HepG2 (cell line): ENCODE data around the gene DIP2C. TPM values are rescaled to one million over a fixed set of nuclear protein-coding genes. Genes with fewer than 3 reads are reported as not detected.

Experiments
- ATAC-seq: fragments of 200-7000 bp; cut with Tn5 transposase; 3 replicates; pipeline ENCODE4 v1.9.1; 2020; ENCODE audit warnings: mild to moderate bottlenecking, moderate library complexity
- BruUV-seq: library from RNA; stranded (reverse); fragments of 400-500 nt; replicated peaks from 2 replicates; lab custom pipeline; 2021; lab: Mats Ljungman, UMichigan
- CTCF ChIA-PET: fragments of 300-600 bp; formaldehyde crosslinking; extraction: SDS; loops from one replicate; lab custom pipeline; 2021; ENCODE audit warnings: low total read pairs, inconsistent platforms, low intra/inter-chr PET ratio; lab: Yijun Ruan, JAX
- POLR2A ChIA-PET: fragments of 350-600 bp; sonication (Branson Sonifier 250); formaldehyde crosslinking; loops from one replicate; lab custom pipeline; 2020; ENCODE audit warnings: antibody characterized with exemption, inconsistent platforms; lab: Yijun Ruan, JAX
- DNase-seq: peaks from one replicate; pipeline ENCODE4 v3.0.0-alpha.2; 2015; ENCODE audit warnings: low spot score
- FAIRE-seq: peaks from 3 replicates; lab custom pipeline; 2011; peaks lifted over from hg19 to GRCh38; lab: Jason Lieb, UNC
- H2AFZ ChIP-seq: one replicate; pipeline ENCODE4 v1.6.1; 2011; ENCODE audit warnings: low read length, inconsistent platforms
- H3K27ac ChIP-seq: fragments of 300-600 bp; 3 replicates; pipeline ENCODE4 v1.8.0; 2011; ENCODE audit warnings: mixed run types, mild to moderate bottlenecking, mixed read lengths, low read length, inconsistent platforms; ENCODE audit not compliant: insufficient read depth; ENCODE audit errors: extremely low read length
- H3K27me3 ChIP-seq, 2 experiments: fragments of 200-600 bp in 1 of 2; 2 replicates in 1 of 2; 3 replicates in 1 of 2; pipeline versions ENCODE4 v1.6.0 to v1.8.0; 2011; ENCODE audit warnings: low read length in 2 of 2, mild to moderate bottlenecking in 2 of 2, moderate library complexity in 2 of 2, inconsistent platforms in 1 of 2; ENCODE audit not compliant: insufficient read depth in 2 of 2, control insufficient read depth in 1 of 2
- H3K36me3 ChIP-seq, 2 experiments: fragments of 200-600 bp in 1 of 2; replicated peaks in 1 of 2; 2 replicates in 1 of 2; 3 replicates in 1 of 2; pipeline versions ENCODE4 v1.5.1 to v1.8.0; 2011; ENCODE audit warnings: low read length in 2 of 2, inconsistent platforms in 1 of 2; ENCODE audit not compliant: insufficient read depth in 2 of 2, control insufficient read depth in 1 of 2
- H3K4me1 ChIP-seq: 2 replicates; pipeline ENCODE4 v1.5.1; 2012; ENCODE audit warnings: low read length, inconsistent platforms; ENCODE audit not compliant: insufficient read depth
- H3K4me2 ChIP-seq: 2 replicates; pipeline ENCODE4 v1.6.0; 2011; ENCODE audit warnings: low read depth, low read length, inconsistent platforms
- H3K4me3 ChIP-seq, 3 experiments: fragments of 200-600 bp in 1 of 3; sonication (generic), shearing (Covaris generic) in 1 of 3; replicated peaks in 1 of 3; 2 replicates each; pipeline ENCODE4 v1.5.1; 2011 to 2016; ENCODE audit warnings: low read length in 3 of 3, inconsistent platforms in 2 of 3, low read depth in 2 of 3, mild to moderate bottlenecking in 2 of 3, control low read depth in 1 of 3, mixed read lengths in 1 of 3; ENCODE audit not compliant: insufficient read depth in 1 of 3
- H3K79me2 ChIP-seq: one replicate; pipeline ENCODE4 v1.6.1; 2011; ENCODE audit warnings: low read length, inconsistent platforms; ENCODE audit not compliant: insufficient read depth
- H3K9ac ChIP-seq: 2 replicates; pipeline ENCODE4 v1.6.0; 2011; ENCODE audit warnings: mild to moderate bottlenecking, low read depth, low read length, inconsistent platforms; ENCODE audit not compliant: insufficient read depth
- H3K9me3 ChIP-seq: 2 replicates; pipeline ENCODE4 v1.5.1; 2012; ENCODE audit warnings: mild to moderate bottlenecking, low read length
- H4K20me1 ChIP-seq: 2 replicates; pipeline ENCODE4 v1.6.0; 2011; ENCODE audit warnings: inconsistent platforms, mild to moderate bottlenecking, low read length, moderate library complexity; ENCODE audit not compliant: insufficient read depth
- IKZF5 ChIP-seq: IDR thresholded peaks from 2 replicates; pipeline ENCODE4 v1.6.1; 2018; ENCODE audit warnings: missing genetic modification reagents, mild to moderate bottlenecking, missing compliant biosample characterization
- KAT7 ChIP-seq: IDR thresholded peaks from 2 replicates; pipeline ENCODE4 v1.6.1; 2018; ENCODE audit warnings: borderline replicate concordance, missing compliant biosample characterization
- KDM3A ChIP-seq: IDR thresholded peaks from 2 replicates; pipeline ENCODE4 v1.6.1; 2018; ENCODE audit warnings: low read depth, missing compliant biosample characterization
- KDM5A ChIP-seq: fragments of 200-600 bp; sonication (generic); IDR thresholded peaks from 2 replicates; pipeline ENCODE4 v1.7.0; 2018; ENCODE audit warnings: antibody characterized with exemption, mild to moderate bottlenecking, low read length, borderline replicate concordance
- NFE2L1 ChIP-seq: sonication (generic); formaldehyde crosslinking; IDR thresholded peaks from 2 replicates; pipeline ENCODE4 v1.4.0; 2020; ENCODE audit warnings: missing genetic modification reagents, mild to moderate bottlenecking, borderline replicate concordance
- NR2F2 ChIP-seq: IDR thresholded peaks from 2 replicates; pipeline ENCODE4 v1.6.1; 2012; ENCODE audit warnings: low read depth, inconsistent platforms, borderline replicate concordance
- SOX5 ChIP-seq: IDR thresholded peaks from 2 replicates; pipeline ENCODE4 v1.6.1; 2016; ENCODE audit warnings: borderline replicate concordance
- TOPORS ChIP-seq: sonication (generic); formaldehyde crosslinking; IDR thresholded peaks from 2 replicates; pipeline ENCODE4 v1.8.0; 2023; ENCODE audit warnings: mild to moderate bottlenecking, missing genetic modification reagents
- ZFP1 ChIP-seq: IDR thresholded peaks from 2 replicates; pipeline ENCODE4 v1.6.1; 2016
- ZNF207 ChIP-seq: fragments of 450-650 bp; IDR thresholded peaks from 2 replicates; pipeline ENCODE4 v1.6.1; 2016; ENCODE audit warnings: antibody characterized with exemption, borderline replicate concordance
- ZNF367 ChIP-seq: sonication (generic); formaldehyde crosslinking; IDR thresholded peaks from 2 replicates; pipeline ENCODE4 v1.4.0; 2020; ENCODE audit warnings: missing genetic modification reagents, borderline replicate concordance
- ZNF430 ChIP-seq: sonication (generic); formaldehyde crosslinking; IDR thresholded peaks from 2 replicates; pipeline ENCODE4 v1.9.0; 2021; ENCODE audit warnings: mild to moderate bottlenecking, missing genetic modification reagents
- ZNF496 ChIP-seq: sonication (generic); formaldehyde crosslinking; IDR thresholded peaks from 2 replicates; pipeline ENCODE4 v1.8.1; 2023; ENCODE audit warnings: mild to moderate bottlenecking, moderate library complexity, missing genetic modification reagents; ENCODE audit not compliant: insufficient replicate concordance
- ZNF567 ChIP-seq: sonication (generic); formaldehyde crosslinking; IDR thresholded peaks from 2 replicates; pipeline ENCODE4 v1.8.1; 2023; ENCODE audit warnings: mild to moderate bottlenecking, missing genetic modification reagents, borderline replicate concordance
- ZNF607 ChIP-seq: sonication (generic); formaldehyde crosslinking; IDR thresholded peaks from 2 replicates; pipeline ENCODE4 v1.5.1; 2020; ENCODE audit warnings: missing genetic modification reagents, mild to moderate bottlenecking, borderline replicate concordance
- ZNF7 ChIP-seq: IDR thresholded peaks from 2 replicates; pipeline ENCODE4 v1.6.1; 2016; ENCODE audit warnings: missing biosample characterization, missing genetic modification reagents
- ZNF713 ChIP-seq: sonication (generic); formaldehyde crosslinking; IDR thresholded peaks from 2 replicates; pipeline ENCODE4 v1.4.0; 2020; ENCODE audit warnings: mild to moderate bottlenecking, missing genetic modification reagents
- ZNF878 ChIP-seq: sonication (generic); formaldehyde crosslinking; IDR thresholded peaks from 2 replicates; pipeline ENCODE4 v1.8.1; 2023; ENCODE audit warnings: mild to moderate bottlenecking, missing genetic modification reagents, moderate library complexity
- WGBS: methylation state at CpG from one replicate; pipeline ENCODE4 v1.1.6; 2017; ENCODE audit warnings: low lambda C conversion rate; 5-methylcytosine and 5-hydroxymethylcytosine counted together
- in situ Hi-C: cut with HindIII; loops from 2 replicates; pipeline ENCODE4 v1.10.0; 2017; ENCODE audit warnings: low pct_unique_long_range_greater_than_20kb; ENCODE audit not compliant: extremely low pct_ligation_motif_present
- intact Hi-C: fragments of 100-400 bp; cut with micrococcal nuclease; formaldehyde crosslinking; loops from one replicate; pipeline ENCODE4 v1.10.0; 2022; ENCODE audit not compliant: unreplicated experiment
- polyA plus RNA-seq, 8 experiments: library from polyadenylated mRNA; depleted of rRNA in 3 of 8; stranded (reverse) in 7 of 8; unstranded in 1 of 8; fragments of >200 nt; fragmentation: Illumina TruSeq in 4 of 8; extraction: Trizol in 4 of 8; gene quantifications; 2 replicates each; pipeline versions ENCODE4 v1.2.1 to v1.2.3, GENCODE V29; 2011 to 2016; ENCODE audit warnings: low read depth in 4 of 8, missing spikeins in 1 of 8, mixed read lengths in 1 of 8; ENCODE audit not compliant: insufficient read depth in 1 of 8
- total RNA-seq, 5 experiments: library from RNA; depleted of rRNA; stranded (reverse); fragments of >200 nt; fragmentation: Illumina TruSeq; extraction: Trizol; gene quantifications; 2 replicates each; pipeline ENCODE4 v1.2.3, GENCODE V29; 2016; ENCODE audit warnings: low read depth in 1 of 5
- TF ChIP-seq, protein P1 (sequence below): IDR thresholded peaks from 2 replicates; pipeline ENCODE4 v1.6.1; 2012; ENCODE audit warnings: inconsistent platforms
- TF ChIP-seq, protein P2 (sequence below): sonication (generic); formaldehyde crosslinking; IDR thresholded peaks from 2 replicates; pipeline ENCODE4 v1.5.0; 2020; ENCODE audit warnings: missing genetic modification reagents

DIP2C gene
- total and polyA plus RNA-seq, 2 of the 13 experiments (the other 11 are each of a cell fraction or from before 2014, with no cell fraction given), result 2.2 to 2.7 TPM

DNA sequence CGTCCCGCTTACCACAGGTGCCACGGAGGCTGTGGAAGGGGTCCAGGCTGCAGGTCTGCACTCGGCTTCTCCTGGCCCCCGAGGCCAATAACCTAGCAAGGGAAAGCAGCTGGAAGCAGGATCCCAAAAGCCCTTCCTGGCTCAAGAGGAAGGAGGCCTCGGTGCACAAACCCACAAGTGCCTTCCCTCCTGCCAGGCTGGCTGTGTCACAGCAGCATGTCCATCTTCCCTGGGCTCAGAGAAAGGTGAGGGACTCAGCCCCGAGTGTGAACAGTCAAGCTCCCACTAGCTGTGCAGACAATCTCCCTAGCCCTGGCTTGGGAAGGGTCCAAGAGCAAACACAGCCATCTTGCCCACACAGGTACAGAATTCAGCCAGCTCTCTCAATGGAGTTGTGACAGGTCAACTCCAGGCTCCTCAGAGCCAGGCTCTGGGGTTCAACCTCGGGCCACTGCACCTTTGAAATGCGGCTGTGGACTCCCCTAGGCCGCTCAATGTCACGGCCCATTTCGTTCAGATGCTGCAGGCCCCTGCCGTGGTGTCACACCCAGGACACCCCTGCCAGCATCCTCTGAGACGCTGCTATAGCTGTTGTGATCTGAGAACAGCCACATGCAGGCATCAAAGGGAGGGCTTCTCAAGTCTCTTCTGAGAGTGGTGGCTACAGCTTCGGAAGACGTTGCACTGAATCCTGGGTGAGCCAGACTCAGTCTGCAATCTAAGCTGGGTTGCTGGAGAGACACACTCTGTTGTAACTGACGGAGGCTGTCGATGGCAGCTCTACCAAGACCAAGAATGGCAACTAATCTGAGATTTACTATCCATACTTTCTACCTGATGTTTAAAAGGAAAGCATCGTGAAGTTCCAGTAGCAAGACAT lies 137.9 kb downstream of the DIP2C start:
- TF ChIP-seq ZNF496 (CRISPR knock-in tag) (no peak), IKZF5 (no peak), TOPORS (CRISPR knock-in tag) (no peak), ZNF607 (no peak), ZNF207 (no peak), ZNF713 (CRISPR knock-in tag) (no peak), ZNF7 (CRISPR knock-in tag) (no peak), KAT7 (CRISPR knock-in tag) (no peak), ZNF367 (CRISPR knock-in tag) (no peak), SOX5 (no peak), ZNF878 (CRISPR knock-in tag) (no peak), ZNF430 (CRISPR knock-in tag) (no peak), NR2F2 (no peak), ZFP1 (CRISPR knock-in tag) (no peak), ZNF567 (CRISPR knock-in tag) (no peak), KDM5A (no peak), KDM3A (CRISPR knock-in tag) (no peak), NFE2L1 (CRISPR knock-in tag) (no peak)
- TF ChIP-seq, protein P1, sequence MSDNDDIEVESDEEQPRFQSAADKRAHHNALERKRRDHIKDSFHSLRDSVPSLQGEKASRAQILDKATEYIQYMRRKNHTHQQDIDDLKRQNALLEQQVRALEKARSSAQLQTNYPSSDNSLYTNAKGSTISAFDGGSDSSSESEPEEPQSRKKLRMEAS, result no peak
- TF ChIP-seq, protein P2, sequence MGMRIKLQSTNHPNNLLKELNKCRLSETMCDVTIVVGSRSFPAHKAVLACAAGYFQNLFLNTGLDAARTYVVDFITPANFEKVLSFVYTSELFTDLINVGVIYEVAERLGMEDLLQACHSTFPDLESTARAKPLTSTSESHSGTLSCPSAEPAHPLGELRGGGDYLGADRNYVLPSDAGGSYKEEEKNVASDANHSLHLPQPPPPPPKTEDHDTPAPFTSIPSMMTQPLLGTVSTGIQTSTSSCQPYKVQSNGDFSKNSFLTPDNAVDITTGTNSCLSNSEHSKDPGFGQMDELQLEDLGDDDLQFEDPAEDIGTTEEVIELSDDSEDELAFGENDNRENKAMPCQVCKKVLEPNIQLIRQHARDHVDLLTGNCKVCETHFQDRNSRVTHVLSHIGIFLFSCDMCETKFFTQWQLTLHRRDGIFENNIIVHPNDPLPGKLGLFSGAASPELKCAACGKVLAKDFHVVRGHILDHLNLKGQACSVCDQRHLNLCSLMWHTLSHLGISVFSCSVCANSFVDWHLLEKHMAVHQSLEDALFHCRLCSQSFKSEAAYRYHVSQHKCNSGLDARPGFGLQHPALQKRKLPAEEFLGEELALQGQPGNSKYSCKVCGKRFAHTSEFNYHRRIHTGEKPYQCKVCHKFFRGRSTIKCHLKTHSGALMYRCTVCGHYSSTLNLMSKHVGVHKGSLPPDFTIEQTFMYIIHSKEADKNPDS (CRISPR knock-in tag), result no peak
- 86% methylated on average over 12 of the region's 19 CpGs for WGBS
- H4K20me1 ChIP-seq, result no peaks in the 10 kb centered on the region
- H3K9me3 ChIP-seq, result no peaks in the 10 kb centered on the region
- no peak overlapping the region for H3K4me2 ChIP-seq
- no TSS peak for BruUV-seq
- DNase-seq, result no peak
- no peak for ATAC-seq
- intact Hi-C loops, result no loop called here
- H3K36me3 ChIP-seq, result no peaks in the 10 kb centered on the region
- no peaks in the 10 kb centered on the region for H3K27me3 ChIP-seq
- no peaks in the 10 kb centered on the region for H3K4me1 ChIP-seq
- H3K4me3 ChIP-seq, result no peak overlapping the region
- in situ Hi-C loops, result no loop called here
- no peak overlapping the region for H3K9ac ChIP-seq
- no peaks in the 10 kb centered on the region for H3K79me2 ChIP-seq
- no peak overlapping the region for H3K27ac ChIP-seq
- ChIA-PET CTCF (no interaction called here), POLR2A (no interaction called here)
- no peak overlapping the region for H2AFZ ChIP-seq
- no peak for FAIRE-seq
